Activated CD8-positive, alpha-beta T cell treated with anti-CD3 and anti-CD28 coated beads for 36 hours (primary cell): ENCODE results near the gene PARD3. TPM values are rescaled to one million over a fixed set of nuclear protein-coding genes. Genes with fewer than 3 reads are reported as not detected.
"Not testable (repeated sequence)": the region's sequence is repeated elsewhere in the genome, so short reads cannot be mapped to it uniquely, and the experiment has no call there.

ENCODE experiments used
- ATAC-seq: fragments of 200-7000 bp; cut with Tn5 transposase; one replicate; pipeline ENCODE4 v1.10.0; 2021; ENCODE audit warnings: mild to moderate bottlenecking, moderate library complexity
- CTCF ChIA-PET: fragments of 350-600 bp; sonication (Branson Sonifier 250); formaldehyde crosslinking; loops from one replicate; lab custom pipeline; 2021; ENCODE audit warnings: antibody characterized with exemption; lab: Charles Lee
- POLR2A ChIA-PET: fragments of 350-600 bp; sonication (Branson Sonifier 250); formaldehyde crosslinking; loops from one replicate; lab custom pipeline; 2021; ENCODE audit warnings: antibody characterized with exemption; lab: Charles Lee
- DNase-seq: peaks from one replicate; pipeline ENCODE4 v3.0.0-alpha.2; 2020
- H3K27ac Mint-ChIP-seq: one replicate; pipeline ENCODE4 v1.8.0; 2021; ENCODE audit warnings: mild to moderate bottlenecking, mixed read lengths
- H3K27me3 Mint-ChIP-seq: one replicate; pipeline ENCODE4 v1.8.0; 2021; ENCODE audit warnings: mixed read lengths
- H3K36me3 Mint-ChIP-seq: one replicate; pipeline ENCODE4 v1.8.0; 2021; ENCODE audit warnings: low read depth, mixed read lengths
- H3K4me1 Mint-ChIP-seq: one replicate; pipeline ENCODE4 v1.8.0; 2021; ENCODE audit warnings: low read depth, mixed read lengths
- H3K4me3 Mint-ChIP-seq: one replicate; pipeline ENCODE4 v1.8.0; 2021; ENCODE audit warnings: mild to moderate bottlenecking, moderate library complexity, mixed read lengths
- H3K9me3 Mint-ChIP-seq: one replicate; pipeline ENCODE4 v1.8.0; 2021; ENCODE audit warnings: mixed read lengths
- CTCF ChIP-seq: fragments of 200-600 bp; IDR thresholded peaks from one replicate; pipeline ENCODE4 v1.8.0; 2022; ENCODE audit warnings: antibody characterized with exemption, mild to moderate bottlenecking
- intact Hi-C: fragments of 100-400 bp; cut with micrococcal nuclease; formaldehyde crosslinking; loops from one replicate; pipeline ENCODE4 v1.10.0; 2022
- total RNA-seq, 2 experiments: library from RNA; stranded (reverse); gene quantifications; one replicate each; pipeline ENCODE4 v1.2.3, GENCODE V29; 2021

Gene PARD3
- total RNA-seq, 2 experiments from 2014 or later: 1.6 to 2.0 TPM

DNA sequence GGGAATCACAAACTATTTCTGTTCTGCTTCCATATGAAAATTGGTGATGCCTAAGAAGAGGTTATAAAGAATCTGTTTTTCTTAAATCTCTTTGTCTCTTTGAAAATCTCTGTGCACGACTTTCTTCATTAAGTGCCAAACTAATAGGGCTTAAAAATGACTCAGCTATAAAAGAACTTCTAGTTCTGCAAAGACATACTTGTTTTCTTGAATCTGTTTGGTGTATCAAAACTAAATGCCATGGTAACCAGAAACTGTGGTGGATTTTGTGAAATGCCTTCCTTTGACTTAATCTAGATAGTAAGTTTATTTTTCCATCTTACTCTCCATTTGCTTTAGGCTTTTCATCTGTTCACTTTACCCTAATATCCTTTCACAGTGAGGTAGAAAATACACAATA is 417.8 kb downstream of the PARD3 start:
- ChIA-PET POLR2A (no interaction called here), CTCF (no interaction called here)
- no peak overlapping the region for H3K27ac Mint-ChIP-seq
- TF ChIP-seq CTCF: no peak
- no peaks in the 10 kb centered on the region for H3K27me3 Mint-ChIP-seq
- no peaks in the 10 kb centered on the region for H3K36me3 Mint-ChIP-seq
- DNase-seq (no peak), ATAC-seq (no peak)
- no peaks in the 10 kb centered on the region for H3K4me1 Mint-ChIP-seq
- intact Hi-C loops: no loop called here
- H3K9me3 Mint-ChIP-seq: no peaks in the 10 kb centered on the region
- no peak overlapping the region for H3K4me3 Mint-ChIP-seq

GRCh38 chr10:34396663-34397062 is 418.4 kb downstream of the PARD3 start:
- no peaks in the 10 kb centered on the region for H3K27me3 Mint-ChIP-seq
- no peak for DNase-seq
- CTCF ChIA-PET: no interaction called here
- POLR2A ChIA-PET: no interaction called here
- no peak for TF ChIP-seq CTCF
- no peaks in the 10 kb centered on the region for H3K36me3 Mint-ChIP-seq
- no peak overlapping the region for H3K4me3 Mint-ChIP-seq
- H3K9me3 Mint-ChIP-seq: no peaks in the 10 kb centered on the region
- H3K4me1 Mint-ChIP-seq: no peaks in the 10 kb centered on the region
- no peak for ATAC-seq
- intact Hi-C loops: no loop called here
- H3K27ac Mint-ChIP-seq: no peak overlapping the region

DNA sequence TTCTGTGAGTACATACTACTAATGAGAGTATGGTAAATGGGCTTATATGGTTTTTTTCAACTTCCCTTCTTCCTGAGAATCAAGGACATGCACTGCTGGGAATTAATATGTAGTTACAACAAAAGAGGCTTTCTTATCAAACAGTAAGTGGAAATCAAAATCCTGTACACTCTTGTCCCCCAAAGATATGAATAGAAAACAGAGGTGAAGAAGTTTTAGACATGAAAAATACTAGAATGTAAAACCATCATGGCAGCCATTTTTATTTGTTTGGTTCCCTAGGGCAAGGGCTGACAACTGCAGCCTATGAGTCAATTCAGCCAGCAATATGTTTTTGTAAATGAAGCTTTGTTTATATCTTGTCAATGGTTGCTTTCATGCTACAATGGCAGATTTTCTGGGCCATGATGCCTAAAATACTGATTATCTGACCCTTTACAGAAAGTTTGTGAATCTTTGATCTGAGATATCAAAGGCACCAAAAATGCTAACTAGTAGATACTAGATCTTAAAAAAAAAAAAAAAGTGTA is 422.4 kb downstream of the PARD3 start:
- intact Hi-C loops: no loop called here
- H3K4me1 Mint-ChIP-seq: no peaks in the 10 kb centered on the region
- no peak overlapping the region for H3K27ac Mint-ChIP-seq
- H3K36me3 Mint-ChIP-seq: no peaks in the 10 kb centered on the region
- H3K4me3 Mint-ChIP-seq: no peak overlapping the region
- no peak for TF ChIP-seq CTCF
- no peaks in the 10 kb centered on the region for H3K9me3 Mint-ChIP-seq
- no peak for DNase-seq
- ATAC-seq: no peak
- no peaks in the 10 kb centered on the region for H3K27me3 Mint-ChIP-seq
- ChIA-PET POLR2A (no interaction called here), CTCF (no interaction called here)

DNA sequence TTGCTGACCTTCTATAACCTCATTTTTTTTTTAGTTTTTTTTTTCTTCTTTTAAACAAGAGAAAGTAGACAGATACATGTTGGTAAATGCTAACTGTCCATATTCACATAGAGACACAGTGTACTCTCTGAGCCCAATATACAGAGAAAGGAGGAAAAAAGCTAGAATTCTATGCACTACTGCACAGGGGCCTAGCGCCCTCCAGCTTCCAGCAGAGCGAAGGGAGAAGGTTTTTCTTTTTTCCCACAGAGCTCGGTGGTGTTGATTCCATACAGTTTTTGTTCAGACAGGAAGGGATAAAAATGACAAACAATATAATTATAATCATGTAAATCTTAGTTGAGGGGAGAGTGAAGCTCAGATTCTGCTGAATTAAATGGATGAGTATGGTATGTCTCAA is 423.9 kb downstream of the PARD3 start:
- CTCF ChIA-PET, ATAC-seq, intact Hi-C loops, POLR2A ChIA-PET, H3K27ac Mint-ChIP-seq, H3K9me3 Mint-ChIP-seq, H3K27me3 Mint-ChIP-seq, H3K4me1 Mint-ChIP-seq, H3K36me3 Mint-ChIP-seq, H3K4me3 Mint-ChIP-seq, DNase-seq: not testable (repeated sequence)

DNA sequence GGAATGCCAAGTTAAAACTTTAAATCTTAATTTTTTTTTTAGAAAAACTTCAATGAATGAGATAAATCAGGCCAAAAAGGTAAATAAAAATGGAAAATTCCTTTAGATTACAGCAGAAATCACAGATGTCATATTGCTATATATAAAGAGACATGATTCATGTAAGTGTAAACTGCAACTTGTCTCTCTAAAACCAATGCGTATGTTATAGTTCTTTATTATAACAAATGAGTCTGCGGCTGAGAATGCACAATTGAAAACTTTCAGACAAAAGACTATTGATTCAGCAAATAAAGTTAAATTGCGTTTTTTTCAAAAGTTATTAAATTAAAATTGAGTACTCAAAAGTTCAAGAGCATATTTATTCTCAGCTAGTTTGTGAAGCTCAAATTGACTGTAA is 425.3 kb downstream of the PARD3 start:
- no peak overlapping the region for H3K4me3 Mint-ChIP-seq
- ATAC-seq (no peak), DNase-seq (no peak)
- no peaks in the 10 kb centered on the region for H3K27me3 Mint-ChIP-seq
- POLR2A ChIA-PET: interaction anchor here (0.6 kb wide), 1 partner anchor 231 kb away, joined by 3 read pairs; no protein-coding TSS in a partner anchor
- intact Hi-C loops: no loop called here
- no peak overlapping the region for H3K27ac Mint-ChIP-seq
- CTCF ChIA-PET: no interaction called here
- no peaks in the 10 kb centered on the region for H3K4me1 Mint-ChIP-seq
- no peaks in the 10 kb centered on the region for H3K9me3 Mint-ChIP-seq
- H3K36me3 Mint-ChIP-seq: no peaks in the 10 kb centered on the region
- TF ChIP-seq CTCF: no peak

DNA sequence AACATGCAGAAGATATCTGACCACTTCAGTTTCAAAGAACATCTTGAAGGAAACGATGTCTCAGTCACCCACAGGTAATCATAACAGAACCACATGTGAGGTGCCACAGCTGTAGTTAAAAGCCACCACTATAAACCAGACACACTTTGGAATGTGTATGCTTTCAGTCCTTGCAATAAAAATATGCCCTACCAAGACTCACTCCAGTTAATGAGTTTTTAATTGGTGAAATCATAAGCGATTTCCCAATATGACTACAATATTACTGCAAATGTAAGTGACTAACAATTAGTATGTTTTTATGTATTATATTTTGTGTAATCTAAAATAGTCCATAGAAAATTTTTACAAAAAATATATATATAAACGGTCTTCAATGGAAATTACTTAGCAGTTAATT is 428.2 kb downstream of the PARD3 start:
- H3K9me3 Mint-ChIP-seq: no peaks in the 10 kb centered on the region
- no peaks in the 10 kb centered on the region for H3K4me1 Mint-ChIP-seq
- ATAC-seq (no peak), DNase-seq (no peak)
- no peak overlapping the region for H3K4me3 Mint-ChIP-seq
- H3K36me3 Mint-ChIP-seq: no peaks in the 10 kb centered on the region
- intact Hi-C loops: no loop called here
- no peaks in the 10 kb centered on the region for H3K27me3 Mint-ChIP-seq
- ChIA-PET POLR2A (no interaction called here), CTCF (no interaction called here)
- H3K27ac Mint-ChIP-seq: no peak overlapping the region
- TF ChIP-seq CTCF: no peak
